Adrenal gland (tissue), 19 donors: ENCODE data around the gene BOD1L1. TPM values are rescaled to one million over a fixed set of nuclear protein-coding genes. Genes with fewer than 3 reads are reported as not detected.
A peak's percentile ranks its signal among the peaks of the same experiment; 100 is the strongest.

Source experiments
- DNase-seq, 7 donors: peaks; one replicate each; pipeline ENCODE4 v3.0.0-alpha.2; 2019 to 2020
- H3K27ac ChIP-seq, 5 donors: fragments of 200-600 bp; sonication (generic) in 4 of 5; 1 replicate in 3 of 5; 2 replicates in 2 of 5; pipeline versions ENCODE4 v1.5.1 to v1.8.0; 2016 to 2020; ENCODE audit warnings: mild to moderate bottlenecking in 1 of 5
- H3K27me3 ChIP-seq: fragments of 200-600 bp; 2 replicates; pipeline ENCODE4 v1.8.0; 2021
- H3K36me3 ChIP-seq, 2 donors: fragments of 200-600 bp; replicated peaks in 1 of 2; 1 replicate in 1 of 2; 2 replicates in 1 of 2; pipeline versions ENCODE4 v1.5.1 to v1.8.0; 2018 to 2022
- H3K4me1 ChIP-seq, 2 donors: fragments of 200-600 bp; replicated peaks in 1 of 2; 1 replicate in 1 of 2; 2 replicates in 1 of 2; pipeline versions ENCODE4 v1.5.1 to v1.8.0; 2018 to 2021
- H3K4me3 ChIP-seq, 4 donors: fragments of 200-600 bp; sonication (generic) in 3 of 4; one replicate each; pipeline ENCODE4 v1.5.1; 2016 to 2018
- H3K9me3 ChIP-seq, 3 donors: fragments of 200-600 bp; sonication (generic) in 1 of 3; replicated peaks in 1 of 3; 1 replicate in 2 of 3; 2 replicates in 1 of 3; pipeline versions ENCODE4 v1.5.1 to v1.8.0; 2016 to 2021
- CTCF ChIP-seq, 6 experiments: fragments of 450-650 bp in 4 of 6; fragments of 200-600 bp in 2 of 6; sonication (generic) in 1 of 6; IDR thresholded peaks; 1 replicate in 5 of 6; 2 replicates in 1 of 6; pipeline versions ENCODE4 v1.5.1 to v1.8.0; 2016 to 2021; ENCODE audit warnings: antibody characterized with exemption in 6 of 6, mild to moderate bottlenecking in 2 of 6, moderate library complexity in 1 of 6
- POLR2A ChIP-seq, 2 donors: fragments of 450-650 bp; IDR thresholded peaks; one replicate each; pipeline ENCODE4 v1.6.1; 2017; ENCODE audit warnings: antibody characterized with exemption in 2 of 2, mild to moderate bottlenecking in 2 of 2, moderate library complexity in 1 of 2
- WGBS, 4 donors: extraction: QIAGEN DNeasy Blood & Tissue Kit in 2 of 4; methylation state at CpG; one replicate each; pipeline versions ENCODE4 v1.1.5 to v1.1.7; 2013 to 2017; 5-methylcytosine and 5-hydroxymethylcytosine counted together
- intact Hi-C, 2 donors: fragments of 100-400 bp; cut with DNase I; formaldehyde crosslinking; loops; one replicate each; pipeline versions ENCODE4 v1.14.1 to v1.15.0; 2022 to 2023
- long read RNA-seq, 10 donors: library from polyadenylated mRNA in 3 of 10; unstranded in 2 of 10; stranded (forward) in 1 of 10; transcript quantifications; one replicate each; pipeline ENCODE4 v2.0.0 and lab custom pipeline, GENCODE V29; 2021 to 2026
- polyA plus RNA-seq, 3 donors: library from polyadenylated mRNA; stranded (reverse); fragments of 200-250 nt in 2 of 3; fragments of 350-450 nt in 1 of 3; fragmentation: Illumina TruSeq in 1 of 3; extraction: RNeasy Lipid Tissue Mini Kit (QIAGEN cat#74804) in 1 of 3; gene quantifications; one replicate each; pipeline ENCODE4 v1.2.3, GENCODE V29; 2013 to 2014
- total RNA-seq, 9 donors: library from RNA; depleted of rRNA in 4 of 9; stranded (reverse); fragments of >200 nt in 4 of 9; fragments of 120-200 nt in 1 of 9; fragmentation: NEBNext Ultra II Directional in 1 of 9; extraction: Animal tissue kit (Norgen Biotek cat#: 25700) in 1 of 9; gene quantifications; one replicate each; pipeline versions ENCODE4 v1.1.0 to v1.2.4, GENCODE V29; 2013 to 2023
- donor health status: healthy with polysubstance abuse.
- donor health status: Bipolar disorder and iron deficiency.
- donor health status: DM: yes; HTN: yes; CAD: no.
- donor health status: DM: no; HTN: no; CAD: no.
- donor health status: DM: no; HTN: no; CAD: no.
- donor health status: DM: yes; HTN: yes; CAD: no.

The BOD1L1 gene
- total RNA-seq (10 to 100 TPM; 16.4 to 31.0 (median 22.0) TPM), polyA plus RNA-seq (10 to 100 TPM in 2 of 3 donors, 1 to 10 TPM in 1; 7.4 to 20.0 (median 13.5) TPM)
- long read RNA-seq, donor 1: 0 reads
- long read RNA-seq, donor 2: 0 reads
- long read RNA-seq, donor 3: 0 reads
- long read RNA-seq, donor 4, partial matches to known transcripts: 3 of 3 reads
- long read RNA-seq, donor 4, other reads (novel, unspliced or antisense): 0 of 3 reads
- long read RNA-seq, donor 5, partial matches to known transcripts: 6 of 6 reads
- long read RNA-seq, donor 5, other reads (novel, unspliced or antisense): 0 of 6 reads
- long read RNA-seq, donor 6, partial matches to known transcripts: 4 of 8 reads
- long read RNA-seq, donor 6, other reads (novel, unspliced or antisense): 4 of 8 reads
- long read RNA-seq, donor 7: 0 reads
- long read RNA-seq, donor 8, partial matches to known transcripts: 8 of 8 reads
- long read RNA-seq, donor 8, other reads (novel, unspliced or antisense): 0 of 8 reads
- long read RNA-seq, donor 9: 0 reads
- long read RNA-seq, donor 10: 0 reads

DNA sequence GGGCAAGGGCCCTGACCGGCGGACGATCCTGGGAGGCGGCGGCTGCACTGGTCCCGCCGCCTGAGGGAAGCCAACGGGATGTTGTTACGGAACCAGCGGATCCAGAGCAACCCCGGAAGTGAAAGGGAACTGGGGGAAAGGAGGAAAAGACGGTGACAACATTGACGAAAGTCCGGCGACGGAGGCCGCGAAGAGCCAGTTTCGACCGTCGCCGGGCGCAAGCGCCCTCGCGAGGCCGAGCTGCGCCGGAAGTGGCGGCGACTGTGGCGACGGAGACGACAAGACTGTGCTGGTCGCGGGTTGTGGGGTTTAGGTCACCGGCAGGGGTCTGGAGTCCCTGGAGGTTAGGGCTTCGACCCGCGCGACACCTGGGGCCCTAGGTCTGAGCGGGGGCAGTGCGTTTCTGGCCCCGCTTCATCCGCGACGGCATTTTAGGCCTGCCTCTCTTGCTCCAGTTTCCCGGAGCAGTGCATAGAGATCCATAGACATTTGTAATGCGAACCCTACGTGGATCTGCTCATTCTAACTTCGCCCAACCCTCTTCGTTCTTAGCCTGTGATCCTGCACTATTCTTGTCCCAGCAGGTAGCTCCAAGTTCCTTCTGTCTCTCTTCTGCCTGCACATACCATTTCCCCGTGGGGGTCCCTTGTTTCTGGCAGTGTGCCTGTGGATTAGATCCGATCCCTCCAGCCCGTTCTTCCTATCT is at the start of gene BOD1L1:
TSS of gene BOD1L1 (minus strand) at position 120 of the 706 bp plus-strand sequence. CDS start 138 bp downstream, outside the sequence.
- no peaks in the 10 kb centered on the region for H3K36me3 ChIP-seq
- H3K4me3 ChIP-seq: peak within 1 kb of the TSS; percentile 85 to 96 (median 89)
- intact Hi-C loops: no loop called here
- TF ChIP-seq POLR2A (IDR thresholded peaks at IDR 0.05) (peak; percentile 83 to 89), CTCF (IDR thresholded peaks at IDR 0.05) (peak in 4 of 6 experiments; percentile 13 to 38 (median 36))
- DNase-seq: peak; percentile 90 to 95 (median 92)
- H3K27me3 ChIP-seq: no peaks in the 10 kb centered on the region
- no peaks in the 10 kb centered on the region for H3K9me3 ChIP-seq
- H3K27ac ChIP-seq: peak within 1 kb of the TSS; percentile 72 to 97 (median 92)
- H3K4me1 ChIP-seq: peaks cover 11 to 34% of the 10 kb centered on the region in 2 donors
- 0 to 1% (median 0%) methylated on average over 8 to 55 of the region's 55 CpGs for WGBS, 4 donors

DNA sequence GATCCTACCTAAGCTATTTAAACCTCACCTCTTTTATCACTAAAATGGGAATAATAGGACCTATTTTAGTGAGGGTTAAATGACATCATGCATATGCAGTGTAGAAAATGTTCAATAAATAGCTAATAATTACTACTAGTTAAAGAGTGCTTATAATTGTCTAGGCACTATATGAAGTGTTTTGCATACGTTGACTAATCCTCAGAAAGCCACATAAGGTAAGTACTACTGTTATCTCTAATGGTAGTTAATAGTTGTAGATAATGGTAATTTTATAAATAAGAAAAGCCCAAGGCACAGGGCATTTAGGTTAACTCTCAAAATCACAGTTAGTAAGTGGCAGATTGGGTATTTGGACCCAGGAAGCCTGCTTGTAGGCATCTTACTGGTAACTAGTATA is 47.4 kb upstream of the BOD1L1 start:
- no peaks in the 10 kb centered on the region for H3K4me1 ChIP-seq
- WGBS, 4 donors: 78 to 91% (median 86%) methylated on average over 1 of the region's 1 CpG
- no peaks in the 10 kb centered on the region for H3K36me3 ChIP-seq
- no peak overlapping the region for H3K27ac ChIP-seq
- intact Hi-C loops: no loop called here
- peaks cover 0 to 9% (median 0%) of the 10 kb centered on the region in 3 donors for H3K9me3 ChIP-seq
- no peak for DNase-seq
- no peak overlapping the region for H3K4me3 ChIP-seq
- H3K27me3 ChIP-seq: no peaks in the 10 kb centered on the region
- TF ChIP-seq POLR2A (IDR thresholded peaks at IDR 0.05) (no peak), CTCF (IDR thresholded peaks at IDR 0.05) (no peak)

DNA sequence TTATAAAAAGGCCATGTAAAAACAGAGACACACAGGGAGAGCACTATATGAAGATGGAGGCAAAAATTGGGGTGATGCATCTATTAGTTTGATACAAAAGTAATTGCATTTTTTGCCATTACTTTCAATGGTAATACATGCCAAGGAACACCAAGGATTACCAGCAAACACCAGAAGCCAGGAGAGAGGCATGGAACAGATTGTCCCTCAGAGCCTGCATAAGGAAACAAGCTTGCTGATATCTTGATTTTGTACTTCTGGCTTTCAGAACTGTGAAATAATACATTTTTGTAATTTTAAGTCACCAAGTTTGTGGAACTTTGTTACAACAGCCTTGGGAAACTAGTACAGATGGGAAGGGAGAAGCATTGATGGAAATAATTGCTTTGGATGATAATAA is 45.6 kb upstream of the BOD1L1 start:
- DNase-seq: no peak
- Histone ChIP-seq H3K9me3 (peaks cover 0 to 9% (median 0%) of the 10 kb centered on the region in 3 donors), H3K4me1 (no peaks in the 10 kb centered on the region), H3K27ac (no peak overlapping the region), H3K36me3 (no peaks in the 10 kb centered on the region), H3K27me3 (no peaks in the 10 kb centered on the region), H3K4me3 (no peak overlapping the region)
- no peak for TF ChIP-seq POLR2A (IDR thresholded peaks at IDR 0.05)
- no peak for TF ChIP-seq CTCF (IDR thresholded peaks at IDR 0.05)
- intact Hi-C loops: no loop called here

DNA sequence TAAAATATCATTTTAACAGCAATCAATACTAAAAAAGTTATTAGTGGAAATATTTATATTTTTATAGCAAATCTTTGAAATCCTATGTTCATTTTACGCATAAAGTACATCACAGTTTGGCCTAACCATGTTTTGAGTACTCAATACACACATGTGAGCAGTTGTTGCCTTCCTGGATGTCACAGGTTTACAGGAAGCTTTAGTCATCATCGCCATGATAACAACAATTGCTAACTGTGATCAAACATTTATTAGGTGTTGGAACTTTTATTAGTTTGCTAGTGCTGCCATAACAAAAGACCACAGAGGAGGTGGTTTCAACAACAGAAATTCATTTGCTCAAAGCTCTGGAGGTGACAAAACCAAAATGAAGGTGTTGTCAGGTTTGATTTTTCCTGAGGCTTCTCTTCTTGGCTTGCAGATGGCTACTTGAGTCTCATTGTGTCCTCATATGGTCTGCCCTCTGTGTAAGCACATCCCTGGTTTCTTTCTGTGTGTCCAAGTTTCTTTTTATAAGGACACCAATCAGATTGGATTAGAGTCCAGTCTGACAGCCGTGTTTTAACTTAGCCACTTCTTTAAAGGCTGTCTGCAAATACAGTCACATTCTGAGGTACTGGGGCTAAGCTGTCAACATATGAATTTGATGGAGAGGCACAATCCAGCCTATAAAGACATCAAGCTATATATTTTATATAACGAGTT is 43.1 kb upstream of the BOD1L1 start:
- no peaks in the 10 kb centered on the region for H3K4me1 ChIP-seq
- 73 to 84% (median 77%) methylated on average over 4 of the region's 4 CpGs for WGBS, 4 donors
- H3K27me3 ChIP-seq: no peaks in the 10 kb centered on the region
- no peak for DNase-seq
- intact Hi-C loops: no loop called here
- no peaks in the 10 kb centered on the region for H3K36me3 ChIP-seq
- no peak overlapping the region for H3K4me3 ChIP-seq
- TF ChIP-seq POLR2A (IDR thresholded peaks at IDR 0.05) (no peak), CTCF (IDR thresholded peaks at IDR 0.05) (no peak)
- no peak overlapping the region for H3K27ac ChIP-seq
- H3K9me3 ChIP-seq: peaks cover 0 to 9% (median 0%) of the 10 kb centered on the region in 3 donors
